ENCODE data around the gene PRELID1.

DNA sequence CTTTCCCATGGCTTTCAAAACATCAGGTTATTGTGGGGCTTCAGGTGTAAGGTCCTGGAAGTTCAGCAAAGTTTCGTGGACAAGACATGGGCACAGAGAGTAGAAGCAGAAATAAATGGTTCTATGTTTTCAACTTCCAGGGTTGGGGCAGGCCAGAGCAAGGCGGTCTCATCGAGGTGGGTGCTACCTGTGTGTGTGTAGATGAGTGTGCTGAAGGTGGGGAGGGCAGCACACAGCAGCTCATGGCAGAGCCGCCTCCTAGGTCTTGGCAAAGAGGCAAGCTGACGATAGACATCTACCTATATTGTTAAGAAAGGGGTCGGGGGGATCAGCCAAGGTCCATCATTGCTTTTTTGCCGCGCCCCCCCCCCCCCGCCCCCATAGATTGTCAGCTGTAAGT is 3.9 kb upstream of the PRELID1 start:
- TF ChIP-seq ZBTB4 (CRISPR knock-in tag; IDR thresholded peaks at IDR 0.05) (no peak), JUND (IDR thresholded peaks at IDR 0.05; ENCODE audit: low read depth, low read length) (no peak), TAF1 (IDR thresholded peaks at IDR 0.05; ENCODE audit: borderline replicate concordance, low read depth, low read length) (no peak), RFX5 (IDR thresholded peaks at IDR 0.05; ENCODE audit: low read depth, low read length) (no peak), CUX1 (IDR thresholded peaks at IDR 0.05; ENCODE audit: insufficient replicate concordance, low read depth, low read length) (no peak), YY1 (IDR thresholded peaks at IDR 0.05; ENCODE audit: low read depth, low read length) (no peak)
- TF ChIP-seq, protein P1, sequence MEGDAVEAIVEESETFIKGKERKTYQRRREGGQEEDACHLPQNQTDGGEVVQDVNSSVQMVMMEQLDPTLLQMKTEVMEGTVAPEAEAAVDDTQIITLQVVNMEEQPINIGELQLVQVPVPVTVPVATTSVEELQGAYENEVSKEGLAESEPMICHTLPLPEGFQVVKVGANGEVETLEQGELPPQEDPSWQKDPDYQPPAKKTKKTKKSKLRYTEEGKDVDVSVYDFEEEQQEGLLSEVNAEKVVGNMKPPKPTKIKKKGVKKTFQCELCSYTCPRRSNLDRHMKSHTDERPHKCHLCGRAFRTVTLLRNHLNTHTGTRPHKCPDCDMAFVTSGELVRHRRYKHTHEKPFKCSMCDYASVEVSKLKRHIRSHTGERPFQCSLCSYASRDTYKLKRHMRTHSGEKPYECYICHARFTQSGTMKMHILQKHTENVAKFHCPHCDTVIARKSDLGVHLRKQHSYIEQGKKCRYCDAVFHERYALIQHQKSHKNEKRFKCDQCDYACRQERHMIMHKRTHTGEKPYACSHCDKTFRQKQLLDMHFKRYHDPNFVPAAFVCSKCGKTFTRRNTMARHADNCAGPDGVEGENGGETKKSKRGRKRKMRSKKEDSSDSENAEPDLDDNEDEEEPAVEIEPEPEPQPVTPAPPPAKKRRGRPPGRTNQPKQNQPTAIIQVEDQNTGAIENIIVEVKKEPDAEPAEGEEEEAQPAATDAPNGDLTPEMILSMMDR (IDR thresholded peaks at IDR 0.05 in 2 of 3, conservative IDR thresholded peaks at IDR 0.05 in 1 of 3; ENCODE audit: control insufficient read depth in 2 of 3, extremely low read depth in 1 of 3, insufficient read depth in 1 of 3, low read depth in 3 of 3, low read length in 3 of 3) = no peak
- TF ChIP-seq, protein P2, sequence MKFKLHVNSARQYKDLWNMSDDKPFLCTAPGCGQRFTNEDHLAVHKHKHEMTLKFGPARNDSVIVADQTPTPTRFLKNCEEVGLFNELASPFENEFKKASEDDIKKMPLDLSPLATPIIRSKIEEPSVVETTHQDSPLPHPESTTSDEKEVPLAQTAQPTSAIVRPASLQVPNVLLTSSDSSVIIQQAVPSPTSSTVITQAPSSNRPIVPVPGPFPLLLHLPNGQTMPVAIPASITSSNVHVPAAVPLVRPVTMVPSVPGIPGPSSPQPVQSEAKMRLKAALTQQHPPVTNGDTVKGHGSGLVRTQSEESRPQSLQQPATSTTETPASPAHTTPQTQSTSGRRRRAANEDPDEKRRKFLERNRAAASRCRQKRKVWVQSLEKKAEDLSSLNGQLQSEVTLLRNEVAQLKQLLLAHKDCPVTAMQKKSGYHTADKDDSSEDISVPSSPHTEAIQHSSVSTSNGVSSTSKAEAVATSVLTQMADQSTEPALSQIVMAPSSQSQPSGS (IDR thresholded peaks at IDR 0.05; ENCODE audit: low read length) = no peak
- TF ChIP-seq, protein P3, sequence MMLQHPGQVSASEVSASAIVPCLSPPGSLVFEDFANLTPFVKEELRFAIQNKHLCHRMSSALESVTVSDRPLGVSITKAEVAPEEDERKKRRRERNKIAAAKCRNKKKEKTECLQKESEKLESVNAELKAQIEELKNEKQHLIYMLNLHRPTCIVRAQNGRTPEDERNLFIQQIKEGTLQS (IDR thresholded peaks at IDR 0.05; ENCODE audit: borderline replicate concordance, extremely low read depth, low read depth, low read length) = no peak
